GM19351 (cell line): Measurements from ENCODE around the gene DUT.

Source experiments
- ATAC-seq: cut with Tn5 transposase; IDR thresholded peaks from one replicate; pipeline ENCODE4 v1.9.1; 2021; ENCODE audit warnings: mild to moderate bottlenecking, moderate library complexity; ENCODE audit not compliant: unreplicated experiment

Gene DUT

DNA sequence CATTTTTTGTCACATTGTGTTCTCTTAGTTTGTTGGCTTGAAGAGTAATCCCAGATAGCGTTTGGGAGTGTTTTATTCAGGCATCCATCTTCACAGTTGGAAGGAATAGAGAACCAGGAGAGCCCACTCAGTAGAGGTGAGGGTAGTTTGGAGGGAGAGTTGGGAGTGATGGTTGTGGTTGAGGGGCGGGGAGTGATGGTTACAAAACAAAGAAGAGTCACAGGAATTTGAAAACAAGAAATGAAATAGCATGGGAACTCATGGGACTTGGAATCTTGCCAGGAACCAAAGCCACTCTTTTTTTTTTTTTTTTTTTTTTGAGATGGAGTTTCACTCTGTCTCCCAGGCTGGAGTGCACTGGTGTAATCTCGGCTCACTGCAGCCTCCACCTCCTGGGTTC is 36.3 kb downstream of the DUT start:
- ATAC-seq = no peak

DNA sequence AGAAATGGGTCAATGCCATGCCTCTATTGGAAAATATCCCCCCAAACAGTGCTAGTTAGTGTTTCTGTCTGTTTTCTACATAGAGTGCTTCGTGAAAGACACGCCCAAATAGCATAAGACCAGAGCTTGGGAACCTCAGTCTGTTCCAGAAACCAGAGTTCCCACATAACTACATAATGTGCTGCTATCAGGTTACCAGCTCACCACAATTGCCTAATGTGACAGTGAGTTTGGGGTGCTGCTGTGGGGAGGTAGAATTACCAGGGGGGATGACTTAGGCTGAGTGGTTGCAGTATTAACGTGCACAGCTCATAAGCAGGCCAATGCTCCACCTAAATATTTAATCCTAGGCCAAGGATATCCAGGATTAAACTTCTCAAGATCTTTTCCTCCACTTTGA is 39.2 kb downstream of the DUT start:
- ATAC-seq = no peak

DNA sequence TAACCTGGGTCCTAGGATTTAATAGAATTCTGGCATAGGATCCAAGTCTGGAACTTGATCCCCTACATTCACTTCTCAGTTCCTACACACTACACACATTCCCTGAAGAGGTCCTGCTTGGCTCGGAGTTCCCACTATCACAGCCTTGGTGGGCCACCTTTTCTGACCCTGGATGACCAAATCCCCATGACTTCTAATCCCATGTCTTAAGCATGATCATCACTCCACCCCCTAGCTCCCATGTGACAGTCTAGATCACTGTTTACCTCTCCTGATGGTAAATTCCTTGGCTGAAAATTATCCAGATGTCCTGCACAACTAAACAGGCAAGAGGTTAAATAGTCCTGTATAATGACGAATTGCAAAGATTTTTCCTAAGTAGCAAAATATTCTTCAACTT is 40.3 kb downstream of the DUT start:
- no peak for ATAC-seq

DNA sequence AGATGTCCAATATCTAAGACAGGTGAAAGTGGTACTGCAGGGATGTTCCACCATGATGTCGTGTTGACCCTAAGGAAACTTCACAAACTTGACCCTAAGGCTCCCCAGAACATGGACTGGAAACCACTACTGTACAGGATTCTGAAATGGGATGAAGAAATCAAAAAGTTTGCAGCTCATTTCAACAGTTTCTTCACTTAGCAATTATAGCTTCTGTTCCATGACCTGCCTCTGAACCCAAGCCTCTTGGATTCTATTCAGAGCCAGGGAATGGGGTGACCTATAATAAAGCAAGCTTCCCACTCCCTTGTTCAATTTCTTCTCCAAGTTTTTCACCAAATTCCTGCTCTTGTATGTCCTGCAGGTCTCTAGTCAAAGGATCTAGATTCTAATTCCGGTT is 40.7 kb downstream of the DUT start:
- ATAC-seq = no peak

DNA sequence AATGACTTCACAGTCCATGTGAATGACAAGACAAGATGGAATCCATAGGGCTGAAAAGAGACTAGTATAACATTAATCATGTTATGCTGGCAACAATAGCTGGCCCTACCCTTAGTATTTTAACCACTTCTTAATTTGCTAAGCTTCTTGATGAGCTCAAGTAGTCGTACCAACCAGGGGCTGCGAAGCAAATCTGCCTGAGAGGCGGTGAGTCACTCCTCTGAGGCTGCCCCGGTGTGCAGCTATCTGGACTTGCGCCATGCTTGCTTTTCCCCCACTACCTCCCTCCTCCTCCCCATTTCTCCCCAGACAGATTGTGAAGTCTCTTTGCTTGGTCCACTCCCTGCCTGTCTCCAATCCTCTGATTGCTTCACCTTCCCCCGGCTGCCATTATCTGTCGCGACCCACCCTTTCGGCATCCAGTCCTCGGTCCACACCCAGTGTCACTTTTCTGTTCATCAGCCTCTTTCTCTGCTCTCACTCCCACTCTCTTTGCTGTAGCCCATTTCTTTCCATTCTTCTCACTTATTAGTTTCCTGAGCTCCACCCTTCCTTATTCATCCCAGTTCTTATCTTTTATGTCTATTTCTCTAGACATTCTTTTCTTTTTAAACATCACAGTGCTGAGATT is 42.7 kb downstream of the DUT start:
- no peak for ATAC-seq

DNA sequence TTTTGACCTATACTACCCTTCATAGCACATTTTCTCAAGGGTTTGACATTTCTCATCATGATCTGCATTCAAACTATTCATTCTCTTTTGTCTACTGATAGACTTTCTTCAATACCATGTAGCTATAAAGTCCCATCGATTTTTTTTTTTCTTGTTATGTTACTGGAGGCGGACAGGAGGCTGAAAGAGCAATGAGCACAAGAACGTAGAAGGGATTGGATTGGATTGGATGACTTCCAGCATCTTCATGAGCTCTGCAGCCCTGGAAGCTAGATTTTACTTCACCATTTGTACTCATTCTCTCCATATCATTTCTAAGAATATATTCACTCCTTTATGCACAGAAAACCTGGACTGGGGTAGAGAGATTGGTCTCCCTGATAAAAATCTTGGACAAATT is 43.2 kb downstream of the DUT start:
- ATAC-seq = no peak

DNA sequence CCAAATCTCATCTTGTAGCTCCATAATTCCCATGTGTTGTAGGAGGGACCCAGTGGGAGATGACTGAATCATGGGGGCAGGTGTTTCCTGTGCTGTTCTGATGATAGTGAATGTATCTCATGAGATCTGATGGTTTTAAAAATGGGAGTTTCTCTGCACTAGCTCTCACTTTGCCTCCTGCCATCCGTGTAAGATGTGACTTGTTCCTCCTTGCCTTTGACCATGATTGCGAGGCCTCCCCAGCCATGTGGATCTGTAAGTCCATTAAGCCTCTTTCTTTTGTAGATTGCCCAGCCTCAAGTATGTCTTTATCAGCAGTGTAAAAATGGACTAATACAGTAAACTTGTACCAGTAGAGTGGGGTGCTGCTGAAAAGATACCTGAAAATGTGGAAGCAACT is 44.5 kb downstream of the DUT start:
- ATAC-seq = no peak

DNA sequence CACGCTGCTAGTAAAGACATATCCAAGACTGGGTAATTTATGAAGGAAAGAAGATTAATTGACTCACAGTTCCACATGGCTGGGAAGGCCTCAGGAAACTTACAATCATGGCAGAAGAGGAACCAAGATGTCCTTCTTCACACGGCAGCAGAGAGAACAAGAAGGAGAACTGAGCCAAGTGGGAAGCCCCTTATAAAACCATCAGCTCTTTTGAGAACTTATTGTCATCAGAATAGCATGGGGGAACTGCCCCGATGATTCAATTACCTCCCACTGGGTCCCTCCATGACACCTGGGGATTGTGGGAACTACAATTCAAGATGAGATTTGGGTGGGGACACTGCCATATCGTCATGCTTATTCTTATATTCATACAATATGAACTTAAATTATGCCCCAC is 49.0 kb downstream of the DUT start:
- ATAC-seq = no peak

DNA sequence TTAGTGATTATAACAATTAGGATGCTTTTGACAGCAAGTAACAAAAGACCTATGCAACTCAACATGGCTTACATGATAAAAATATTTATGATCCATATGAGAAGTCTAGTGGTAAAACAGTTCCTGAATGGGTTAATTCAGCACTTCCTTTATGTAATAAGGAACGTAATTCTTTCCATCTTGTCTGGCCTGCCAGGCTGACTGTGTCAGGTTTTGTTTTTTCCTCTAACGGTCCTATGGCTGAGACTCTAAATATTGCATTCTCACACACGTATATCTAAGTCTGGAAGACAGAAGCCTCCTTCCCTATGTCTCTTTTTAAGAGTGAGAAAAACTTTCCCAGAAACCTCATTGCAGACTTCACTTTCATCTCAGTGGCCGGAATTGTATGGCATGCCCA is 50.6 kb downstream of the DUT start:
- ATAC-seq = no peak

DNA sequence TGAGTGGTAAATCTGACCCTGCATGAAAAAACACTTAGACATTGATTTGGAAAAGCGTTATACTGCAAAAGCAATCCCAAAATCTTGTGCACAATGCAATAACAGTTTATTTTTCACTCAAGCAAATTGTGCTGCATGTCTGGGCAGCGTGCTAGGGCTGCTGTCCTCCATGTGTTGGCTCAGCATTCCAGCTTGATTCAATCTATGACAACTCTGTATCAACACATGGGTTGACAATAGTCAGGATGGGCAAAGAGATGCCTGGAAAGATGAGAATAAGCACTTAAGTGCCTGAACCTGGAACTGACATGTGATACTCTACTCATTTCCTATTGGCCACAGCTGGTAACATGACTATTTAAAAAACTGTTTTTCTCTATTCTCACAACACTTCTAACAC is 51.8 kb downstream of the DUT start:
- no peak for ATAC-seq

DNA sequence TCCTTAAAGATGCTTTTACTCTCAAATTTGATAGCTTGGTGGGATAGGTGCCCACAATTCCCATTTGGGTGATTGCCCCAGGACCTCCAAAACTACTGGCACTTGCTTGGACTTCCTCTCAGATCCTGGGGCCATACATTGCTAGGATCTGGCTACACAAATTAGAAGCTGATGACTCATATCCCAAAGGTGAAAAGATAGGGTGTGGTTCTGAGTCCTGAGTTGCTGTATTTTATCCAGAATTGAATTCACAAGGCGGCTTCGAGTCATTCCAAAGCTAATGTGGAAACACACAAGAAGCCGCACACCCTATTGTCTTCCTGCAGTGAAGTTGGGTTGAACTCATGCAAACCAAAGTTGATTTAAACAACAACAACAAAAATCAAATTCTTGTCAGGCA is 53.4 kb downstream of the DUT start:
- ATAC-seq = no peak

DNA sequence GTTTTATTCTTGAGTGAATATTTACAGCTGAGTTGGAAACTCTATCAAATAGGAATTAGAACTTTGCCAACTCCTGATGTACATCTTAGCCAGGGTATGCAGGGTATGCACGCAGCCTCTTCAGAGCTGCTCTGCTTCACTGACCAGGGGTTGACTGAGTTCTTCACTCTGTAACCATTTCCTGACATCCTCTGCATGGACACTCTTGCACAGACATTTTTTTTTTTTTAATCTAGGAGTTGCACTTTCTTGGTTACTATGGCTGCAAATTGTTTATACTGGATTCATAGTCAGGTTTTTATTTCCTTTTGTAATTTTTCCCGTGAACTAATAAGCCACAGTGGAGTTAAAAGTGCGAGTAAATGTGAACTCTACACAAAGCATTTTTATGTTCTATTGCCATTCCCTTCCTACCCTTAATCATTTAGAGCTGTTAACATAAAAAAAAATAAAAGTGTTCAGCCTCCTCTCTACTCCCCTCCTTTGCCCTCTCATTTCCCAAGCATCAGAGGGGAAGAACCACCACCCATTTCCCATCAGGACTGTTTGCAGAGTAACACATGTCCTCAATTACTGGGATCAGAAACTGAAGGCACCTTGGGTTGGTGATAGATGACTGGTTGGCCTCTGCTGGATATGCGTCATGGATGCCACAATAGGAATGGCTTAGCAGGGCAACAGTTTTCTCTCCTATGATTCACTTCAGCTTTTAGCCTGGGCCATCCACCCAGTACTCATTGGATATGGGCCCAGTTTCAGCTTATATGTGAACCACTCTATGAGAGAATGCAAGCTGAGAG is 54.0 kb downstream of the DUT start:
- no peak for ATAC-seq

DNA sequence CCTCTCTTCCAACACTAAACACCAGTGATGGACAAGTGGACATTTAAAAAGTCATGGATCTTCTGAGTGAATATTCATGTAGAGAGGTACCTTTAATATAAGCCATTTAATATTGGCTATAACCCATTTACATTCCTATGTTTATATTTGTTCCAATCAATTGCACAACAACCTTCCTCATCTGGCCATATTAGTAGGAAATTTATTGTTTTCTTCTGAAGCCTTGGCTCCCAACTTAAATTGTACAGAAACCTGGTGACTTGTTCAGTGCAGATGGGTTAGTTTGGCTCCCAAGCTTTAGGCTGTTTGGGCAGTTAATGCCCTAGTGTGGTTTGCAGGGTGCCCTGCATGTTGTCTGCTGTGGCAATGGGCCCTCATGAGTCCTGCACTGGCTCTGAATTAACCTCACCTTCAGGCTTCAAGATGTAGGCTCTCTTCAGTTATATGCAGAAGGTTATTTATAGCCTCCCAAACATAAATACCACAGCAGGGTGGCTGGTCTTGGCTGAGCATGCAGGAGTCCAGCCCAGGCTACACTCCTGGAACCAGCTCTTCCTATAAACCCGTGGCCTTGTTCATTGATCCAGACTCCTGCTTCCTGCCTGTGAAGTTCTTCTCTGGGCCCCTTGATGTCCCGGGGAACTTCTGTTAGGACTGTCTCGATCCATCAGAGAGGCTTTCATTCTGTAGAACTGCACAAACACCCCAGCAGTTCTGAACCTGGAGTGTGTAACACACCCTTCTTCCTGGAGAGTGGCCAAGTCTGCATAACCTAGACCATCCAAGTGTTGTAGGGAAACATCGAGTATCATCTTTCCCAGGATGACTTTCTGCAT is 57.0 kb downstream of the DUT start:
- no peak for ATAC-seq

DNA sequence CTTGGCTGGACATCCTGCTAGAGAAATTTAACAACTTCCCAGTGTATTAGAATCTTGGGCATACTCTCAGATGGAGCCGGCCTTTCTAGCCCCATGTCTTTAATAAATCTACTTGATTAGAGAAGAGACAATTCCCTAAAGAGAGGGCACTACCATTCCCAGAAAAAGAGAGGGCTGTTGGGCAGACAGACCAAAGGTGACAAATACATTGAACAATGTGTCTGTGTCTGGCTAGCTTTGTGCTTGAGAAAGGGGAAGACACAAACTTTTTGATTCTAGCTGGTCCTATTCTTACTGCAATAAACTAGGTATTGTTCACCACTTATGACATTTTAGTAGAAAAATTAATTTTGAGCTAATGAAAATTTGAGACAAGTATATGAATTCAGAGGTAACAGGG is 57.7 kb downstream of the DUT start:
- ATAC-seq = no peak

DNA sequence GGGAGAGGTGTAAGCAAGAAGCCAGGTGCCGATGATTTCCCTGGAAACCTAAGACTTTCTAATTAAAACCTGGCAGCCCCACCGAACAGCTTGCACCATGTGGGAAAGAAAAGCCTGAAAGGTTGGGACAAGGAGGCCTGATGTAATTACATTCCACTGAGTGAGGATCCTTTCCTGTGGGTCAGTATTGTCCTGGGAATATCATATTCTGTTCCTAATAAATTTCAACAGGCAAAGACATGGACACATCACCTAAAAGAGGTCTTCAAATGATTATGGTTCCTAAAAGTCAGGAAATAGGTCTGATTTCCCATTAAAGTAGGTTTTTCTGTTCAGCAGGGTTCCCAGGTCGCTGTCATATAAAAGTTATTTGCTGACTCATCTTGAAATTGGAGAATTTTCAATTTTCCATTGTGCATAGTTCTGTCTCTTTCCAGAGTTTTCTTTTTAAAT is 58.5 kb downstream of the DUT start:
- ATAC-seq = no peak

DNA sequence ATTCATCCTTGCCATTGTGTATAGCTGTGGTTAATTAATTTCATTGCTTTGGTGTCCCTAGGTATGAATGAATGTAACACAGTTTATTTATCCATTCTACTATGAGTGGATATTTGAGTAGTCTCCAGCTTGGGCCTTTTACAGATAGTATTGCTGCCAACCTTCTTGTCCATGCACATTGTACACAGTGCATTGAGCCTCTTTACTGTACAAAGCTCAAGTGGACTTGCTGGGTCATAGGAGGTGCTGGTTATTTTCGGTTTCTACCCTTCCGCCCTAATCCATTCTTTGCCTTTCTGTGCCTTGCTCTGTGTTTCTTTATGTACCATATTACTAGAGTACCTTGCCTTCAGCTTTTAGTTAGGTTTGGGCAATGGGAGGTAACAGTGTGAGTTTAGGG is 60.7 kb downstream of the DUT start:
- no peak for ATAC-seq

DNA sequence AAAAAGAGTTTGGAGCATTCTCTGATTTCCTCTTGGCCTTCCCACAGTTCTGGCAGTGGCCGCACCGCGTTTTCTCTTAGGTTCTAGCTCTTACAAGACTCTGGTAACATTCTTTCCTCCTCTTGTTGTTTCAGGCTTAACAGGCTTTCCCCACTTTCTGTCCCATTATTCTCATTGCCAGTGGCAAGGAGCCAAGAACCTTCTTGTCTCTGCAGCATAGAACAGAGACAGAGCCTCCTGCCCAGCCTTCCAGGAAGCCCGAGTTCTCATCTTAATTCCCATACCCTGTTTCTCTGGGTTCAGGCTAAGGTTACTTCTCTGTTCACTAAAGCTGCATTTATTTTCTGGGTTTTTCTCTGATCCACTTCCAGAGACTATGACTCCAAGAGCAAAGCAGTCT is 61.1 kb downstream of the DUT start:
- ATAC-seq = no peak
